ENCODE data around the gene SERINC5. TPM values are rescaled to one million over a fixed set of nuclear protein-coding genes. Genes with fewer than 3 reads are reported as not detected.

Gene SERINC5
- total and polyA plus RNA-seq, 7 donors: 0.70 to 8.6 (median 2.7) TPM

DNA sequence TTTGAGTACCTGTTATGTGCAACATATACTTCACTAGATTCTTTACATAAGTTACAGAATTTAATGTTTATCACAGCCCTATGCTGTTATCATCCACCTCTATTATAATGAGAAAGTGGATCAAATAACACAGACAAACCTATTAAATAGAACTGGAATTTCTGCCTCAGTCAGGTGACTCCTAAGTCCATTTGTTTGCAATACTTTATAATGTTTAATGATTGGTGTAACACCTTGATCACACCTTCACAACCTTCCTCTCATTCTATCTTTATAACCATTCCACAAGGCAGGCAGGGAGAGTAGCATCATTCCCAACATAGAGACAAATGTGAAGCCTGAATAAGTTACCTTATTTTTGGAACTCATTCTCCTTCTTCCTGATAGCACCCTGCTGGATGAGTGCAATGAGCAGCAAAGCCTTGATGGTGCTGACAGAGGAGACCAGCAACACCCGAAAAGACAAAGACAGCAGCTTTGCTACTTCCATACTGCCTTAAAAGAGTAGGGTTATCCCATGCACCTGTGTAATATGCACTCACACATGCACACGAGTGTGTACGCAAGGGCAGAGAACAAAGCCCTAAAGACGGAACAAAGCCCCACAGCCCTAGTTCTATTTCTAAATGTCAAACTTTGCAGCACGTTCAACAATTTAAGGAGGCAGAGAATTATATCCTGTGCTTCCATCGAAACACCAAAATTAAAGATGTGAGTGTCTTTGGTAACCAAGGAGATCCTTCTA lies 30.5 kb downstream of the SERINC5 start:
- Histone ChIP-seq H3K27ac (no peak overlapping the region), H3K4me1 (no peaks in the 10 kb centered on the region), H3K36me3 (ENCODE audit: insufficient read depth in 1 of 2, low read depth in 1 of 2) (no peaks in the 10 kb centered on the region), H3K4me3 (no peak overlapping the region), H3K9me3 (no peaks in the 10 kb centered on the region), H3K27me3 (ENCODE audit: insufficient read depth in 3 of 3, low read length in 2 of 3) (no peaks in the 10 kb centered on the region)
- no peak for TF ChIP-seq CTCF (IDR thresholded peaks at IDR 0.05)
- 79 to 84% (median 81%) methylated on average over 6 of the region's 6 CpGs for WGBS, 3 donors
- intact Hi-C loops (cut with DNase I): no loop called here
- ATAC-seq: no peak
- no peak for DNase-seq

DNA sequence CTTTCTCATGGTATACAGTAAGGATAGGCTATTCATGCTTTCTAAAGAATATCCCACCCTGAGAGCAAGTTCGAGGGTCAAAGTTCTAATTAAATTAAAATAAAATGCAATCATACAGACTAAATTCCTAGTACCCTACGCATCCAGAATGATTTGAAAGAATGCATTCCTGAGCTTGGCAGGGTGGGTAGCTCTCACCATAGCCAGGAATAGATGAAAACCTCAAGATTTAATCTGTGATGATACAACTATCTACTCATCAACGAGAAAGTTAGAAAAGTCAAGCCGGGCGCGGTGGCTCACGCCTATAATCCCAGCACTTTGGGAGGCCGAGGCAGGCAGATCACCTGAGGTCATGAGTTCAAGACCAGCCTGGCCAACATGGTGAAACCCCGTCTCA lies 32.3 kb downstream of the SERINC5 start:
- H3K4me1 ChIP-seq: no peaks in the 10 kb centered on the region
- TF ChIP-seq CTCF (IDR thresholded peaks at IDR 0.05): no peak

GRCh38 chr5:80220245-80220897 lies 35.5 kb downstream of the SERINC5 start:
- WGBS, 3 donors: 98 to 100% (median 99%) methylated on average over 5 of the region's 5 CpGs
- no peak overlapping the region for H3K4me3 ChIP-seq
- no peaks in the 10 kb centered on the region for H3K9me3 ChIP-seq
- intact Hi-C loops (cut with DNase I): no loop called here
- no peaks in the 10 kb centered on the region for H3K36me3 ChIP-seq (ENCODE audit: insufficient read depth in 1 of 2, low read depth in 1 of 2)
- ATAC-seq (no peak), DNase-seq (no peak)
- no peaks in the 10 kb centered on the region for H3K27me3 ChIP-seq (ENCODE audit: insufficient read depth in 3 of 3, low read length in 2 of 3)
- no peak for TF ChIP-seq CTCF (IDR thresholded peaks at IDR 0.05)
- H3K27ac ChIP-seq: no peak overlapping the region
- peaks cover 15% of the 10 kb centered on the region for H3K4me1 ChIP-seq

More for the DNA sequence above, 32.3 kb downstream of the SERINC5 start:
- ATAC-seq: no peak
- no peak overlapping the region for H3K27ac ChIP-seq
- H3K9me3 ChIP-seq: no peaks in the 10 kb centered on the region
- intact Hi-C loops (cut with DNase I): no loop called here
- DNase-seq: no peak
- H3K27me3 ChIP-seq (ENCODE audit: insufficient read depth in 3 of 3, low read length in 2 of 3): no peaks in the 10 kb centered on the region
- H3K36me3 ChIP-seq (ENCODE audit: insufficient read depth in 1 of 2, low read depth in 1 of 2): no peaks in the 10 kb centered on the region
- no peak overlapping the region for H3K4me3 ChIP-seq
- 95 to 96% (median 96%) methylated on average over 9 of the region's 9 CpGs for whole genome bisulfite sequencing, 3 donors

GRCh38 chr5:80219391-80219790 lies 36.5 kb downstream of the SERINC5 start:
- no peaks in the 10 kb centered on the region for H3K9me3 ChIP-seq
- whole genome bisulfite sequencing, 3 donors: 74 to 94% (median 78%) methylated on average over 4 of the region's 4 CpGs
- no peak overlapping the region for H3K4me3 ChIP-seq
- H3K4me1 ChIP-seq: peaks cover 20% of the 10 kb centered on the region
- DNase-seq (no peak), ATAC-seq (no peak)
- H3K27me3 ChIP-seq (ENCODE audit: insufficient read depth in 3 of 3, low read length in 2 of 3): no peaks in the 10 kb centered on the region
- H3K36me3 ChIP-seq (ENCODE audit: insufficient read depth in 1 of 2, low read depth in 1 of 2): no peaks in the 10 kb centered on the region
- TF ChIP-seq CTCF (IDR thresholded peaks at IDR 0.05): no peak
- H3K27ac ChIP-seq: no peak overlapping the region
- intact Hi-C loops (cut with DNase I): loop anchor here (5.0 kb wide), 2 partner anchors 33 to 38 kb away; partner anchors contain the start of gene SERINC5 (in 1 of the 2)

All from psoas muscle (tissue), 8 donors.